Caco-2 (cell line): ENCODE data around the gene KRTAP10-4. TPM values are rescaled to one million over a fixed set of nuclear protein-coding genes. Genes with fewer than 3 reads are reported as not detected.

Source experiments
- BruUV-seq: library from RNA; stranded (reverse); fragments of 400-500 nt; replicated peaks from 2 replicates; lab custom pipeline; 2021; lab: Mats Ljungman, UMichigan
- CTCF ChIA-PET: fragments of 300-600 bp; sonication (Branson Sonifier 250); formaldehyde crosslinking; loops from one replicate; lab custom pipeline; 2022; ENCODE audit warnings: antibody characterized with exemption; lab: Charles Lee
- POLR2A ChIA-PET: fragments of 300-600 bp; sonication (Branson Sonifier 250); formaldehyde crosslinking; loops from one replicate; lab custom pipeline; 2022; ENCODE audit warnings: antibody characterized with exemption; lab: Charles Lee
- DNase-seq, 2 experiments: peaks; one replicate each; pipeline versions ENCODE4 v3.0.0 to v3.0.0-alpha.2; 2020 to 2022
- H3K27me3 ChIP-seq: replicated peaks from 2 replicates; pipeline ENCODE4 v1.6.0; 2011; ENCODE audit warnings: low read length; ENCODE audit not compliant: control insufficient read depth, insufficient read depth
- H3K36me3 ChIP-seq: 2 replicates; pipeline ENCODE4 v1.5.1; 2011; ENCODE audit warnings: low read length; ENCODE audit not compliant: control insufficient read depth, insufficient read depth
- H3K4me1 ChIP-seq: fragments of 250-450 bp; sonication (Bioruptor Pico); 2 replicates; pipeline ENCODE4 v1.5.1; 2020; ENCODE audit warnings: mild to moderate bottlenecking
- H3K4me3 ChIP-seq: 2 replicates; pipeline ENCODE4 v1.5.1; 2011; ENCODE audit warnings: low read depth, mild to moderate bottlenecking, control low read depth, low read length
- H3K9me3 ChIP-seq: fragments of 250-450 bp; sonication (Bioruptor Pico); 2 replicates; pipeline ENCODE4 v1.5.1; 2020; ENCODE audit warnings: mild to moderate bottlenecking, moderate library complexity
- H3K27ac Mint-ChIP-seq: one replicate; pipeline ENCODE4 v1.8.0; 2022; ENCODE audit warnings: mixed read lengths; ENCODE audit not compliant: unreplicated experiment
- H3K27me3 Mint-ChIP-seq: one replicate; pipeline ENCODE4 v1.8.0; 2022; ENCODE audit warnings: mixed read lengths; ENCODE audit not compliant: insufficient read depth, unreplicated experiment
- H3K36me3 Mint-ChIP-seq: one replicate; pipeline ENCODE4 v1.8.0; 2022; ENCODE audit warnings: mild to moderate bottlenecking, mixed read lengths; ENCODE audit not compliant: insufficient read depth, unreplicated experiment
- H3K4me1 Mint-ChIP-seq: one replicate; pipeline ENCODE4 v1.8.0; 2022; ENCODE audit warnings: low read depth, mixed read lengths; ENCODE audit not compliant: unreplicated experiment
- H3K4me3 Mint-ChIP-seq: one replicate; pipeline ENCODE4 v1.8.0; 2022; ENCODE audit warnings: mild to moderate bottlenecking, moderate library complexity, mixed read lengths; ENCODE audit not compliant: unreplicated experiment
- H3K9me3 Mint-ChIP-seq: one replicate; pipeline ENCODE4 v1.8.0; 2022; ENCODE audit warnings: mixed read lengths; ENCODE audit not compliant: unreplicated experiment
- intact Hi-C: fragments of 100-400 bp; cut with micrococcal nuclease; formaldehyde crosslinking; loops from one replicate; pipeline ENCODE4 v1.10.0; 2022; ENCODE audit not compliant: unreplicated experiment
- total RNA-seq: library from RNA; stranded (reverse); gene quantifications from 2 replicates; pipeline ENCODE4 v1.2.3, GENCODE V29; 2022
- TF ChIP-seq, protein P1 (sequence below), 2 experiments: fragments of 200-600 bp in 1 of 2; IDR thresholded peaks; 1 replicate in 1 of 2; 2 replicates in 1 of 2; pipeline versions ENCODE4 v1.5.1 to v1.8.0; 2011 to 2022; ENCODE audit warnings: antibody characterized with exemption in 1 of 2, control low read depth in 1 of 2, inconsistent platforms in 1 of 2, low read depth in 1 of 2, low read length in 1 of 2, mild to moderate bottlenecking in 1 of 2, moderate library complexity in 1 of 2; ENCODE audit not compliant: insufficient read depth in 1 of 2, severe bottlenecking in 1 of 2, unreplicated experiment in 1 of 2

Gene KRTAP10-4
- total RNA-seq, 1 experiment from 2014 or later = not detected

DNA sequence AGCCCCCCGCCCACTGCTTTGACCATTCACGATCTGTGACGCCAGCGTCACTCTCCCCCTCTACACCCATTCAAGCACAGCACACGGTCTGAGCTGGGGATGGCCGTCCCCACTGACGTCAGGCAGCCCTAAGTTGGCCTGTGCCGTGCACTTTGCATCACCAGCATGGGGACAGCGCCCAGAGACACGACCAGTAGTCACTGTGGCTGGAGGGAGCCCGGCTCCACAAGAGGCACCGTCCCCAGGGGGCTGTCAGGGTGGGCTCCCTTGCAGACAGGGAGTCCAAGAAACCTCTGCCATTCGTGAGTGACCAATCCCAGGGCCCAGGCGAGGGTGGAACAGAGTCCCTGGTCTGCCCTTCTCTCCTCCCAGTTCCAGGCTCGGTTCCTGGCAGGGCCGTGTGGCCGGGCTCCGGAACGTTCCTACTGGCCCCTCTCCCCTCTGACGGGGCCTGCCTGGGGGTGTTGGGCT, 40.7 kb downstream of the KRTAP10-4 start:
- no TSS peak for BruUV-seq
- Mint-ChIP-seq H3K27ac (no peak overlapping the region), H3K4me1 (no peaks in the 10 kb centered on the region), H3K27me3 (peaks cover 6% of the 10 kb centered on the region), H3K9me3 (peaks cover 39% of the 10 kb centered on the region), H3K4me3 (no peak overlapping the region), H3K36me3 (no peaks in the 10 kb centered on the region)
- no peak for DNase-seq
- Histone ChIP-seq H3K27me3 (no peaks in the 10 kb centered on the region), H3K36me3 (no peaks in the 10 kb centered on the region), H3K4me3 (no peak overlapping the region), H3K4me1 (no peaks in the 10 kb centered on the region), H3K9me3 (0 out of 2 replicates have a peak, but pooled peaks cover 5% of the 10 kb centered on the region)
- TF ChIP-seq, protein P1, sequence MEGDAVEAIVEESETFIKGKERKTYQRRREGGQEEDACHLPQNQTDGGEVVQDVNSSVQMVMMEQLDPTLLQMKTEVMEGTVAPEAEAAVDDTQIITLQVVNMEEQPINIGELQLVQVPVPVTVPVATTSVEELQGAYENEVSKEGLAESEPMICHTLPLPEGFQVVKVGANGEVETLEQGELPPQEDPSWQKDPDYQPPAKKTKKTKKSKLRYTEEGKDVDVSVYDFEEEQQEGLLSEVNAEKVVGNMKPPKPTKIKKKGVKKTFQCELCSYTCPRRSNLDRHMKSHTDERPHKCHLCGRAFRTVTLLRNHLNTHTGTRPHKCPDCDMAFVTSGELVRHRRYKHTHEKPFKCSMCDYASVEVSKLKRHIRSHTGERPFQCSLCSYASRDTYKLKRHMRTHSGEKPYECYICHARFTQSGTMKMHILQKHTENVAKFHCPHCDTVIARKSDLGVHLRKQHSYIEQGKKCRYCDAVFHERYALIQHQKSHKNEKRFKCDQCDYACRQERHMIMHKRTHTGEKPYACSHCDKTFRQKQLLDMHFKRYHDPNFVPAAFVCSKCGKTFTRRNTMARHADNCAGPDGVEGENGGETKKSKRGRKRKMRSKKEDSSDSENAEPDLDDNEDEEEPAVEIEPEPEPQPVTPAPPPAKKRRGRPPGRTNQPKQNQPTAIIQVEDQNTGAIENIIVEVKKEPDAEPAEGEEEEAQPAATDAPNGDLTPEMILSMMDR (IDR thresholded peaks at IDR 0.05; ENCODE audit: insufficient read depth in 1 of 2, low read depth in 1 of 2, low read length in 1 of 2, severe bottlenecking in 1 of 2, unreplicated experiment in 1 of 2) = no peak
- ChIA-PET POLR2A (no interaction called here), CTCF (no interaction called here)
- intact Hi-C loops = no loop called here

DNA sequence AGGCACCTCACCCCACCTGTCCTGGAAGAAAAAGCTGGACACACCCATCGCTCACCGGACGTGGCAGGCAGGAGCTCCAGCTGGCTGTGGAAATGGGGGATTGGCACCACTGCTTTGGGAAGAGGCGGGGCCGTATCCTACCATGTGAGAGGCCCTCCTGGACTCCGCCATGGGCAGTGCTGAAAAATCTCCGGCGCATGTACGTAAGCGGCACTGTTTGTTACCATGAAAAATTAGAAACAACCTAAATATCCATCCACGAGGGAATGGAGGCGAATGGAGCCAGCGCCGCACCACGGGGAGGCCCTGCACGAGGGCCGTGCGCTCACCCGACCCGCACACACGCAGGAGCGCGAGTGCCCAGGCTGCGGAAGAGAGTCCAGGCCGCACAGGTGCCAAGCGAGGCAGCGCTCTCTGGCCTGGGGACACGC, 41.4 kb downstream of the KRTAP10-4 start:
- no TSS peak for BruUV-seq
- Histone ChIP-seq H3K4me3 (no peak overlapping the region), H3K36me3 (no peaks in the 10 kb centered on the region), H3K9me3 (0 out of 2 replicates have a peak, but pooled peaks cover 11% of the 10 kb centered on the region), H3K4me1 (no peaks in the 10 kb centered on the region), H3K27me3 (no peaks in the 10 kb centered on the region)
- H3K27ac Mint-ChIP-seq = no peak overlapping the region
- no peaks in the 10 kb centered on the region for H3K36me3 Mint-ChIP-seq
- peaks cover 6% of the 10 kb centered on the region for H3K27me3 Mint-ChIP-seq
- ChIA-PET CTCF (interaction anchor here (0.7 kb wide), 1 partner anchor 271 kb away, joined by 4 read pairs; no protein-coding TSS in a partner anchor), POLR2A (no interaction called here)
- TF ChIP-seq, protein P1 (IDR thresholded peaks at IDR 0.05; ENCODE audit: insufficient read depth in 1 of 2, low read depth in 1 of 2, low read length in 1 of 2, severe bottlenecking in 1 of 2, unreplicated experiment in 1 of 2) = no peak
- intact Hi-C loops = no loop called here
- no peaks in the 10 kb centered on the region for H3K4me1 Mint-ChIP-seq
- peaks cover 39% of the 10 kb centered on the region for H3K9me3 Mint-ChIP-seq
- DNase-seq = no peak
- H3K4me3 Mint-ChIP-seq = no peak overlapping the region

DNA sequence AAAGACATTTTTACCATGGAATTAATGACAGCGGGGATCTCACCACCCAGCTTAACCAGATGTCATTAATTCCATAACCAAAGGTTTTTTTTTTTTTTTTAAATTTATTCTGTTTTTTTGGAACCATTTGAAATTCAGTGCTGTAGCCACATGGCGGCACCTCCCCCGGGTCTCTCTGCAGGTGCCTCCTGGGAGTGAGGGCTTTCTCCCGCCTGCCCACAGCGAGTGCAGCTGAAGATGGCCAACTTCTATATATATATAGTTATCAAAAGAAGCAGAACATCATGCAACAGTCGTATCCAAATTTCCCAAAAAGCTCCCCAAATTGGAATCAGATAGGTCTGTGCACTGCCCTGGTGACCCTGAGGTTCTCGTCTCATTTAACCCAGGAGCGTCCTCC, 41.9 kb downstream of the KRTAP10-4 start:
- H3K4me3 Mint-ChIP-seq = no peak overlapping the region
- intact Hi-C loops = no loop called here
- no TSS peak for BruUV-seq
- no peaks in the 10 kb centered on the region for H3K36me3 ChIP-seq
- no peak for DNase-seq
- ChIA-PET CTCF (interaction anchor here (0.7 kb wide), 1 partner anchor 271 kb away, joined by 4 read pairs; no protein-coding TSS in a partner anchor), POLR2A (no interaction called here)
- H3K27ac Mint-ChIP-seq = no peak overlapping the region
- H3K9me3 Mint-ChIP-seq = peaks cover 40% of the 10 kb centered on the region
- peaks cover 13% of the 10 kb centered on the region; the same call in 1 of the 2 replicates for H3K9me3 ChIP-seq
- H3K36me3 Mint-ChIP-seq = no peaks in the 10 kb centered on the region
- peaks cover 6% of the 10 kb centered on the region for H3K27me3 Mint-ChIP-seq
- H3K4me3 ChIP-seq = no peak overlapping the region
- TF ChIP-seq, protein P1 (IDR thresholded peaks at IDR 0.05; ENCODE audit: insufficient read depth in 1 of 2, low read depth in 1 of 2, low read length in 1 of 2, severe bottlenecking in 1 of 2, unreplicated experiment in 1 of 2) = no peak
- no peaks in the 10 kb centered on the region for H3K27me3 ChIP-seq
- H3K4me1 Mint-ChIP-seq = no peaks in the 10 kb centered on the region
- H3K4me1 ChIP-seq = no peaks in the 10 kb centered on the region
